HG02981 (cell line): ENCODE results near the gene SHISA5.

Source experiments
- ATAC-seq: cut with Tn5 transposase; IDR thresholded peaks from one replicate; pipeline ENCODE4 v1.9.1; 2021; ENCODE audit warnings: mild to moderate bottlenecking, moderate library complexity; ENCODE audit not compliant: unreplicated experiment

SHISA5 gene

GRCh38 chr3:48432411-48433371 lies 71.3 kb downstream of the SHISA5 start:
- no peak for ATAC-seq

- no peak for ATAC-seq
Measured at GRCh38 chr3:48431224-48432029, 72.5 kb downstream of the SHISA5 start.

GRCh38 chr3:48430708-48431101 lies 73.3 kb downstream of the SHISA5 start:
- no peak for ATAC-seq

GRCh38 chr3:48429960-48430707 lies 73.8 kb downstream of the SHISA5 start, which contains the start of gene PLXNB1:
Gene PLXNB1, minus strand, starts transcription at chr3:48430086. Its CDS starts 5,475 bp downstream, at chr3:48424611.
- no peak for ATAC-seq

GRCh38 chr3:48429317-48429959 lies 74.5 kb downstream of the SHISA5 start:
- peak; percentile 38 for ATAC-seq

GRCh38 chr3:48428572-48429316 lies 75.2 kb downstream of the SHISA5 start:
- peak; percentile 11 for ATAC-seq

GRCh38 chr3:48428088-48428571 lies 75.8 kb downstream of the SHISA5 start:
- ATAC-seq = no peak

GRCh38 chr3:48427630-48427962 lies 76.4 kb downstream of the SHISA5 start:
- no peak for ATAC-seq

GRCh38 chr3:48426944-48427629 lies 76.9 kb downstream of the SHISA5 start:
- no peak for ATAC-seq

- no peak for ATAC-seq
Measured at GRCh38 chr3:48426401-48426909, 77.5 kb downstream of the SHISA5 start.

GRCh38 chr3:48425281-48425812 lies 78.6 kb downstream of the SHISA5 start:
- ATAC-seq = no peak

- ATAC-seq = no peak
Measured at GRCh38 chr3:48423883-48424695, 79.9 kb downstream of the SHISA5 start.

GRCh38 chr3:48423241-48423882 lies 80.6 kb downstream of the SHISA5 start:
- no peak for ATAC-seq

GRCh38 chr3:48422681-48423080 lies 81.3 kb downstream of the SHISA5 start:
- no peak for ATAC-seq

GRCh38 chr3:48422272-48422671 lies 81.7 kb downstream of the SHISA5 start:
- no peak for ATAC-seq

GRCh38 chr3:48420561-48420960 lies 83.4 kb downstream of the SHISA5 start:
- no peak for ATAC-seq

- ATAC-seq = no peak
Measured at GRCh38 chr3:48419597-48419996, 84.4 kb downstream of the SHISA5 start.
